HCT116 (cell line): Measurements from ENCODE around the gene SGK1. TPM values are rescaled to one million over a fixed set of nuclear protein-coding genes. Genes with fewer than 3 reads are reported as not detected.

Experiments used
- ATAC-seq: fragments of 200-7000 bp; cut with Tn5 transposase; 2 replicates; pipeline ENCODE4 v1.9.1; 2020; ENCODE audit warnings: mild to moderate bottlenecking, moderate library complexity
- BruUV-seq: library from RNA; stranded (reverse); fragments of 400-500 nt; replicated peaks from 2 replicates; lab custom pipeline; 2021; lab: Mats Ljungman, UMichigan
- CTCF ChIA-PET: fragments of 300-600 bp; sonication (Branson Sonifier 250); formaldehyde crosslinking; loops from one replicate; lab custom pipeline; 2021; ENCODE audit warnings: antibody characterized with exemption; lab: Charles Lee
- POLR2A ChIA-PET: fragments of 300-600, 350-600 bp; sonication (Branson Sonifier 250); formaldehyde crosslinking; loops from one replicate; lab custom pipeline; 2021; ENCODE audit warnings: antibody characterized with exemption; lab: Charles Lee
- RAD21 ChIA-PET, 2 experiments: fragments of 300-600 bp; sonication (Branson Sonifier 250); formaldehyde crosslinking; loops; one replicate each; lab custom pipeline; 2023; ENCODE audit warnings: low total read pairs in 2 of 2; ENCODE audit not compliant: uncharacterized antibody in 2 of 2, unreplicated experiment in 2 of 2, low non-redundant PET in 1 of 2; lab: Charles Lee
- DNase-seq: peaks from one replicate; pipeline ENCODE4 v3.0.0-alpha.2; 2010; ENCODE audit warnings: low read depth, low spot score
- H2AFZ ChIP-seq: fragments of 200-600 bp; shearing (Covaris generic), sonication (generic); 2 replicates; pipeline ENCODE4 v1.6.1; 2017; ENCODE audit warnings: low read depth, mixed run types, mixed read lengths, antibody characterized with exemption, low read length; ENCODE audit not compliant: poor library complexity, severe bottlenecking
- H3K27ac ChIP-seq: 2 replicates; pipeline ENCODE4 v1.5.1; 2012; ENCODE audit warnings: low read depth, low read length
- H3K27me3 ChIP-seq: fragments of 200-600 bp; sonication (generic); 2 replicates; pipeline ENCODE4 v1.6.1; 2016; ENCODE audit warnings: mixed run types, low read length, mixed read lengths; ENCODE audit not compliant: insufficient read depth
- H3K36me3 ChIP-seq, 2 experiments: fragments of 200-500 bp in 1 of 2; fragments of 200-600 bp in 1 of 2; sonication (Bioruptor generic) in 1 of 2; sonication (generic) in 1 of 2; 2 replicates each; pipeline versions ENCODE4 v1.5.1 to v1.6.1; 2014 to 2016; ENCODE audit warnings: low read length in 2 of 2, inconsistent platforms in 1 of 2, mixed read lengths in 1 of 2, mixed run types in 1 of 2; ENCODE audit not compliant: insufficient read depth in 2 of 2, control insufficient read depth in 1 of 2
- H3K4me1 ChIP-seq, 2 experiments: fragments of 200-600 bp in 1 of 2; sonication (generic) in 1 of 2; 2 replicates each; pipeline versions ENCODE4 v1.5.1 to v1.6.1; 2012 to 2017; ENCODE audit warnings: low read length in 2 of 2, inconsistent platforms in 1 of 2, mild to moderate bottlenecking in 1 of 2, mixed read lengths in 1 of 2, mixed run types in 1 of 2, moderate library complexity in 1 of 2; ENCODE audit not compliant: insufficient read depth in 2 of 2, control insufficient read depth in 1 of 2
- H3K4me2 ChIP-seq: fragments of 200-600 bp; sonication (generic); 2 replicates; pipeline ENCODE4 v1.6.1; 2017; ENCODE audit warnings: mixed run types, low read length, mixed read lengths
- H3K4me3 ChIP-seq, 2 experiments: fragments of 200-600 bp in 1 of 2; sonication (generic) in 1 of 2; replicated peaks in 1 of 2; 2 replicates each; pipeline ENCODE4 v1.5.1; 2011 to 2016; ENCODE audit warnings: low read length in 2 of 2, control low read depth in 1 of 2, low read depth in 1 of 2, mild to moderate bottlenecking in 1 of 2, mixed read lengths in 1 of 2, mixed run types in 1 of 2
- H3K79me2 ChIP-seq: fragments of 200-600 bp; sonication (generic); 2 replicates; pipeline ENCODE4 v1.6.1; 2017; ENCODE audit warnings: mild to moderate bottlenecking, mixed run types, low read length, moderate library complexity, mixed read lengths; ENCODE audit not compliant: insufficient read depth
- H3K9ac ChIP-seq: fragments of 200-600 bp; sonication (generic); 2 replicates; pipeline ENCODE4 v1.6.1; 2016; ENCODE audit warnings: low read length, mixed read lengths
- H3K9me2 ChIP-seq: fragments of 200-600 bp; sonication (generic), shearing (Covaris generic); 2 replicates; pipeline ENCODE4 v1.6.1; 2017; ENCODE audit warnings: mixed run types, mild to moderate bottlenecking, moderate library complexity; ENCODE audit not compliant: insufficient read depth
- H3K9me3 ChIP-seq, 2 experiments: fragments of 200-500 bp in 1 of 2; fragments of 200-600 bp in 1 of 2; sonication (Bioruptor generic) in 1 of 2; sonication (generic) in 1 of 2; 2 replicates each; pipeline ENCODE4 v1.6.1; 2014 to 2017; ENCODE audit warnings: low read length in 2 of 2, mixed read lengths in 2 of 2, inconsistent platforms in 1 of 2, low read depth in 1 of 2, mild to moderate bottlenecking in 1 of 2, mixed run types in 1 of 2, moderate library complexity in 1 of 2; ENCODE audit not compliant: control insufficient read depth in 1 of 2, insufficient read depth in 1 of 2
- H4K20me1 ChIP-seq: fragments of 200-600 bp; sonication (generic), shearing (Covaris generic); 2 replicates; pipeline ENCODE4 v1.6.1; 2017; ENCODE audit warnings: mixed run types, mild to moderate bottlenecking, moderate library complexity; ENCODE audit not compliant: insufficient read depth
- ATF3 ChIP-seq: IDR thresholded peaks from 2 replicates; pipeline ENCODE4 v1.6.1; 2012
- CEBPB ChIP-seq: IDR thresholded peaks from 2 replicates; pipeline ENCODE4 v1.6.1; 2012; ENCODE audit warnings: low read depth
- ELF1 ChIP-seq: IDR thresholded peaks from 2 replicates; pipeline ENCODE4 v1.6.1; 2012; ENCODE audit warnings: low read depth, borderline replicate concordance
- FOSL1 ChIP-seq: IDR thresholded peaks from 2 replicates; pipeline ENCODE4 v1.6.1; 2012; ENCODE audit warnings: low read depth
- MAX ChIP-seq: IDR thresholded peaks from 2 replicates; pipeline ENCODE4 v1.6.1; 2012
- POLR2A ChIP-seq: IDR thresholded peaks from 2 replicates; pipeline ENCODE4 v1.7.0; 2011; ENCODE audit warnings: borderline replicate concordance; ENCODE audit not compliant: insufficient read depth, insufficient read length; ENCODE audit errors: extremely low read depth
- POLR2AphosphoS5 ChIP-seq: IDR thresholded peaks from 2 replicates; pipeline ENCODE4 v1.6.1; 2011; ENCODE audit warnings: mild to moderate bottlenecking, low read depth, low read length, moderate library complexity
- RAD21 ChIP-seq: IDR thresholded peaks from 2 replicates; pipeline ENCODE4 v1.6.1; 2012; ENCODE audit warnings: low read depth, mild to moderate bottlenecking
- SIN3A ChIP-seq: IDR thresholded peaks from 2 replicates; pipeline ENCODE4 v1.6.1; 2012; ENCODE audit warnings: low read depth
- SP1 ChIP-seq: IDR thresholded peaks from 2 replicates; pipeline ENCODE4 v1.6.1; 2012; ENCODE audit warnings: low read depth
- TCF7L2 ChIP-seq: IDR thresholded peaks from 2 replicates; pipeline ENCODE4 v1.7.0; 2011; ENCODE audit warnings: borderline replicate concordance, inconsistent platforms; ENCODE audit not compliant: insufficient read depth, insufficient read length; ENCODE audit errors: extremely low read depth
- YY1 ChIP-seq: IDR thresholded peaks from 2 replicates; pipeline ENCODE4 v1.6.1; 2011; ENCODE audit warnings: low read length, low read depth, moderate library complexity, mild to moderate bottlenecking; ENCODE audit not compliant: insufficient replicate concordance; ENCODE audit errors: extremely low read depth
- ZBTB33 ChIP-seq: IDR thresholded peaks from 2 replicates; pipeline ENCODE4 v1.6.1; 2011; ENCODE audit warnings: mild to moderate bottlenecking, low read length, moderate library complexity; ENCODE audit not compliant: insufficient replicate concordance; ENCODE audit errors: extremely low read depth
- ZFX ChIP-seq: fragments of 450-650 bp; IDR thresholded peaks from 2 replicates; pipeline ENCODE4 v1.6.1; 2017
- ZNF274 ChIP-seq: fragments of 200-500 bp; sonication (Bioruptor generic); IDR thresholded peaks from 2 replicates; pipeline ENCODE4 v1.6.1; 2014; ENCODE audit warnings: mild to moderate bottlenecking, low read depth, low read length, inconsistent platforms
- intact Hi-C: fragments of 100-400 bp; cut with micrococcal nuclease; formaldehyde crosslinking; loops from 2 replicates; pipeline ENCODE4 v1.10.0; 2022
- total RNA-seq: library from RNA; stranded (reverse); gene quantifications from one replicate; pipeline ENCODE4 v1.2.1, GENCODE V29; 2021; ENCODE audit not compliant: unreplicated experiment
- TF ChIP-seq, protein P1 (sequence below), 3 experiments: fragments of 200-600 bp in 1 of 3; sonication (generic) in 1 of 3; IDR thresholded peaks in 2 of 3; conservative IDR thresholded peaks in 1 of 3; 2 replicates each; pipeline ENCODE4 v1.5.1; 2012 to 2017; ENCODE audit warnings: low read depth in 2 of 3, low read length in 2 of 3, antibody characterized with exemption in 1 of 3, borderline replicate concordance in 1 of 3, control low read depth in 1 of 3, mild to moderate bottlenecking in 1 of 3, mixed read lengths in 1 of 3, mixed run types in 1 of 3, moderate library complexity in 1 of 3; ENCODE audit not compliant: insufficient read depth in 1 of 3

The SGK1 gene
- total RNA-seq, 1 experiment from 2014 or later = 4.5 TPM

GRCh38 chr6:134177753-134178160, 140.2 kb downstream of the SGK1 start (continued):
- TF ChIP-seq ZNF274 = no peak
- TF ChIP-seq, all 23 proteins: peak for 0

DNA sequence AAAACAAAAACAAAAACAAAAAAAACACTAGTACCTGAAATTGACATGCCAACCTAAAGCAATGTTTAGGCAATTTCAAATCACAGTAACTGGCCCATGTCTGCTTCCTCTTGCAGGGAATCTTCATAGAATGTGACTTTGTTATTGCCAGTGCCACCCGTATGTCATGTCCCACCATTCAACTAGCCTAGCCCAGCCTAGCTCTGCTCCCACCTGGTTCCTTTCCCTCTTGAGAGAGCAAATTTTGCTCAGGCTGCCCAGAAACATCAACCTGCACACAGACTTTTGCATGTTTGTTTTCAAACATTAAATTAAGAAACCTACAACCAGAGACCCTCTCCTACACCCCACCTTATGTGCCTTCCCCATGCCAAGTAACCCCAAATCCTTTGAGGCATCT, 140.7 kb downstream of the SGK1 start:
- H3K79me2 ChIP-seq = no peaks in the 10 kb centered on the region
- DNase-seq (no peak), ATAC-seq (no peak)
- H3K36me3 ChIP-seq = peaks cover 0 to 4% of the 10 kb centered on the region in 2 experiments; a peak in 1 of 4 replicates
- peaks cover 8 to 21% of the 10 kb centered on the region in 2 experiments for H3K4me1 ChIP-seq
- RAD21 ChIA-PET = no interaction called here
- no peaks in the 10 kb centered on the region for H3K9me2 ChIP-seq
- no peak overlapping the region for H3K9ac ChIP-seq
- no TSS peak for BruUV-seq
- POLR2A ChIA-PET = no interaction called here
- TF ChIP-seq ZBTB33 = no peak
- TF ChIP-seq ELF1 = no peak
- no peak for TF ChIP-seq POLR2A
- no peak for TF ChIP-seq SP1
- no peak for TF ChIP-seq SIN3A
- no peak for TF ChIP-seq FOSL1
- no peak for TF ChIP-seq ATF3
- no peak for TF ChIP-seq ZFX
- no peak for TF ChIP-seq YY1
- TF ChIP-seq CEBPB = no peak
- TF ChIP-seq POLR2AphosphoS5 = no peak
- TF ChIP-seq RAD21 = no peak
- TF ChIP-seq TCF7L2 = no peak
- TF ChIP-seq MAX = no peak
- TF ChIP-seq, protein P1, sequence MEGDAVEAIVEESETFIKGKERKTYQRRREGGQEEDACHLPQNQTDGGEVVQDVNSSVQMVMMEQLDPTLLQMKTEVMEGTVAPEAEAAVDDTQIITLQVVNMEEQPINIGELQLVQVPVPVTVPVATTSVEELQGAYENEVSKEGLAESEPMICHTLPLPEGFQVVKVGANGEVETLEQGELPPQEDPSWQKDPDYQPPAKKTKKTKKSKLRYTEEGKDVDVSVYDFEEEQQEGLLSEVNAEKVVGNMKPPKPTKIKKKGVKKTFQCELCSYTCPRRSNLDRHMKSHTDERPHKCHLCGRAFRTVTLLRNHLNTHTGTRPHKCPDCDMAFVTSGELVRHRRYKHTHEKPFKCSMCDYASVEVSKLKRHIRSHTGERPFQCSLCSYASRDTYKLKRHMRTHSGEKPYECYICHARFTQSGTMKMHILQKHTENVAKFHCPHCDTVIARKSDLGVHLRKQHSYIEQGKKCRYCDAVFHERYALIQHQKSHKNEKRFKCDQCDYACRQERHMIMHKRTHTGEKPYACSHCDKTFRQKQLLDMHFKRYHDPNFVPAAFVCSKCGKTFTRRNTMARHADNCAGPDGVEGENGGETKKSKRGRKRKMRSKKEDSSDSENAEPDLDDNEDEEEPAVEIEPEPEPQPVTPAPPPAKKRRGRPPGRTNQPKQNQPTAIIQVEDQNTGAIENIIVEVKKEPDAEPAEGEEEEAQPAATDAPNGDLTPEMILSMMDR (IDR thresholded peaks at IDR 0.05 in 2 of 3, conservative IDR thresholded peaks at IDR 0.05 in 1 of 3; ENCODE audit: borderline replicate concordance in 1 of 3, insufficient read depth in 1 of 3, low read depth in 2 of 3, low read length in 2 of 3) = no peak
- H3K27ac ChIP-seq = no peak overlapping the region
- no peak overlapping the region for H3K4me3 ChIP-seq
- CTCF ChIA-PET = interaction anchor here (1.0 to 2.6 kb wide), 2 partner anchors 463 to 645 kb away, joined by 5 to 13 read pairs; no protein-coding TSS in a partner anchor
- H3K4me2 ChIP-seq = no peak overlapping the region
- no peaks in the 10 kb centered on the region for H3K27me3 ChIP-seq
- H3K9me3 ChIP-seq = no peaks in the 10 kb centered on the region
- no peak overlapping the region for H2AFZ ChIP-seq
- H4K20me1 ChIP-seq = no peaks in the 10 kb centered on the region
- intact Hi-C loops = loop anchor here (10.0 kb wide), 1 partner anchor 358 kb away; no protein-coding TSS in a partner anchor
